Stimulated activated CD4-positive, alpha-beta T cell treated with anti-CD3 and anti-CD28 coated beads, Interleukin-12 subunit alpha, Interleukin-12 subunit beta, amount 100 ng/mL, for 4 hours (primary cell): ENCODE results near the gene TNPO2.

Source experiments
- DNase-seq: peaks from one replicate; pipeline ENCODE4 v3.0.0-alpha.2; 2020

The TNPO2 gene

DNA sequence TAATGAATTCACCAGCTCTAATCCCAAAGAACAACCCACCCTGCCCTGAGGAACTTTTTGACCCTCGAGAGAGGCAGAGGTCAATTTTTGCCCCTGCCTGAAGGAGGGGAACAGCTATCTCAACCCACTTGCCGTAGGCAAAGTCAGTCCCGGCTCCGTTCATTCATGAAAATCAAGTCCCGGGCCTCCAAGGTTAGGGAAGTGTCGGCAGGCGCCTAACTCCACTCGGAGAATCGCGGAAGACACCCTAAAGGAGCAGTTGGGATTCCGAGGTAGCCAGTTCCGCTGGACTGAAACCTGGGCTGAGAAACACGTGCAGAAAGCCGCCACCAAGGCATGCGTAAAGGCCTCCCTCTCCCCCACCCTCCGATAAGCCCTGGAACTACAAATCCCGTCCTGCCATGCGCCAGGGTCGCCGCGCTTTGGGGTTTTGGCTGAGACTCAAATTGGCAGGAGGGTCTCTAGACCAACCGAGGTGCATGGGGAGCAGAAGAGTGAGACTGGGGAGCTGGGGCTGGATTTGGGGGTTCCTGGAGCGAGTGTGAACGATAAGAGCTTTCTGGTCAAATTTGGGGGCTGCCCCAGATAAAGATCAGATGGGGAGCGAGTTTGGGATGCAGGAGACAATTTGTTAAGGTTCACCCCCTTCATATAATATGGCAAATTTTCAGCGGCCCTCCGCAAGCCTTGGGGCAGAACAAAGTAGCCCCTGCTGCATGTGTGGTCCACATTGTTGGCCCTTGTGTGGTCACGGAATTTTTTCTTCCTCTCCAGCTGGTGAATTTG, at the start of gene TNPO2:
Gene TNPO2, minus strand, starts transcription at position 292 of the 786 bp plus-strand sequence. CDS start 2,955 bp downstream, outside the sequence.
- DNase-seq, result peak; percentile 71

DNA sequence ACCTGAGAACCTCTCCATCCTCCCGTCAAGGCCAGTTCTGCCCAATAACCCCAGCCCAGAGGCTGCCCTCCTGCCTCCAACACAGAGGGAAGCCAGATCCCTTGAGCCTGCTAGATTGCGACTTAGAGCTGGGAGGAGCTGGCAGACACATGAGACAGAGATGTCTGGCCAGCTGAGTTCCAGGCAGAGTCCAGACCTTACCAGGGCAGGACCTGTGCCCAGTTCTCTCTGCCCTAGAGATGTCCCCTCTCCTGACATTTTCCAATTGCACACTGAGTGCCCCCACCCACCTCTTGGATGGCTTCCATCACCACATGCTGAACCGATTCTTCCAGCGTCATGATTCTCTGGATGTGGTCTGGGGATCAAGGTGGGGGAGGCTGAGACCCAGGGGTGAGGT, 48.6 kb upstream of the TNPO2 start:
- no peak for DNase-seq

DNA sequence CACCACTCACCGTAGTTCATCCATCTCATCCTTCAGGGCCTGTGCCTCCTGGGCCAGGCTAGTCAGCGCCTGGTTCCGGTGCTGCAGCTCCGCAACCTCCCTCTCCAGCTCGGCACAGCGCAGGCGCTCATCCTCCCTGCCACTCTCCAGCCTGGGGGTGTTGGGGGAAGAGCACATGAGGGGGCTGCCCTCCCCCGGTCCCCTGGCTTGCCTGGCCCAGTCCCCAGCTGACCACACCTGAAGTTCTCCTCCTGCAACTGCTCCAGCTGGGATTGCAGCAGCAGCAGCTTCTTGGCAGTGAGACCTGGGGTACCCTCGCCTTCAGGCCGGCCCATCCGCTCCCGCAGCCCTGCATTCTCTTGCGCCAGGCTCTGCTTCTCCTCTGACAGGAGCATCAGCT, 47.2 kb upstream of the TNPO2 start:
- no peak for DNase-seq

GRCh38 chr19:12769689-12770088, 46.0 kb upstream of the TNPO2 start:
- DNase-seq, result peak; percentile 59

DNA sequence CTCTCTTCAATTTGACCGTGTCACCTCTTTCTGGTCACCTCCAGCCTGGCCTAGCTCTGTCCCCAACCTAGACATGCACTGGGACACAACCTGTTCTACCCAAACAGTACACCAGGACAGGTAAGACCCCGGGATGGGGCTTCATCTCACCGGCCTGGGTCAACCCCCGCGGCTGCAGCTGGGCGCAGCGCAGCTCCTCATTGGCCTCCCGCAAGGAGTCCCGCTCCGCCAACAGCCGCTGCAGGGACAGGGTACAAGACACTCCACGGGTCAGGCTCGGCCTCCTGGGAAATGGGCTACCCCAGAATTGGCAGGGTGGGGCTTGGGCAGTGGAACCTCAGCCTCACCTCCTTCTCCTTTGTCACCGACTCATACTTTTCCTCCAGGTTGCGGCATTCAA, 43.9 kb upstream of the TNPO2 start:
- no peak for DNase-seq

DNA sequence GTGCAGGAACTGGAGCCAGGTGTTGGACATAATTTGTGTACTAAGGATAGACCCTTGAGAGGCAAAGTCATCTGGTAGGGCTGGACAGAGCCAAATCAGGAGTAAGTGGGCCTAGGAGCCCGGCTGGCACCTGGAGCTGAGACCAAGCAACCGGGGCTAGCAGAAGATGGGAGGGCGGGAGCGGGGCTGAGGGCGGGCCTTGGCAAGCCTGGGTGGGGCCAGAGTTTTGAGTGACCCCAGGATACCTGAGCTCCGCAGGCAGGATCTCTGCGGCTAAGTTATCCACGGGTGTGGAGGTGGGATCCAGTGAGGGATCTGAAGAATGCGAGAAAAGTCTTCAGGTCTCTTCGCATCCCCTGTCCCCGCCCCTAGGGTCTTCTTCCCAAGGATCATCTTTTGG, 43.4 kb upstream of the TNPO2 start:
- no peak for DNase-seq

- DNase-seq, result peak; percentile 73
Measured at GRCh38 chr19:12766051-12766521, 42.4 kb upstream of the TNPO2 start.

GRCh38 chr19:12764698-12765097, 41.0 kb upstream of the TNPO2 start:
- no peak for DNase-seq

DNA sequence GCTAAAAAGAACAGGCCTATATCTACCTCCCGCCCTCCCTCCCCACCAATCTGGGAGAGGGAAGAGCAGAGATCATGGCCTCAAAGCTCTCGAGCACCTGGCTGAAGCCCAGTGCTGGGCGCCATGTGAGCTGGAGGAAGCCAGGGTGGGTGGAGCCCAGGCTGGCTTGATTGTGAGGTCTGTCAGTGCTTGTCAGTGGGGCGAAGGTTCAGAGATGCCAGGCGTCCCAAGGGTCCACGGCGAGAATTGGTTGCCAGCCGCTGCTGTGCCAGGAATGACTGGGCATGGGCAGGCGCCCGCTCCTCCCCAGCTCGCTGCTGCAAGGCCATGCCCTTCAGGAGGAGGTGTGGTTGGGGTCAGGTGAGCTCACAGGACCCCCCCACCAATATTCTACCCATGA, 39.4 kb upstream of the TNPO2 start:
- no peak for DNase-seq

DNA sequence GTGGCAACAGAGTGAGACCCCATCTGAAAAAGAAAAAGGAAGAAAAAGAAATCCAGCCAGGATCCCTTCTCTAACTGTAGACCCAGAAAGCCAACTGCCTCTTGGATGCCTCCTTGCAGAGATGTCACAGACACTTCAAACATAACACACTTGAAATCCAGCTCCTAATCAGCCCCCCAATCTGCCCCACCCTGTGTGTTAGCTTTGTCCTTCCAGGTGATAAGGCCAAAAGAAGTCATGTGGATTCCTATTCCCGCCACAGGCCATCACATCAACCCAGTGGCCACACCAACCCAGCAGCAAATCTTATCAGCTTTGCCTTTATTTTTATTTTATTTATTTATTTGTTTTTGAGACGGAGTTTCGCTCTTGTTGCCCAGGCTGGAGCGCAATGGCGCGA, 36.0 kb upstream of the TNPO2 start:
- no peak for DNase-seq

DNA sequence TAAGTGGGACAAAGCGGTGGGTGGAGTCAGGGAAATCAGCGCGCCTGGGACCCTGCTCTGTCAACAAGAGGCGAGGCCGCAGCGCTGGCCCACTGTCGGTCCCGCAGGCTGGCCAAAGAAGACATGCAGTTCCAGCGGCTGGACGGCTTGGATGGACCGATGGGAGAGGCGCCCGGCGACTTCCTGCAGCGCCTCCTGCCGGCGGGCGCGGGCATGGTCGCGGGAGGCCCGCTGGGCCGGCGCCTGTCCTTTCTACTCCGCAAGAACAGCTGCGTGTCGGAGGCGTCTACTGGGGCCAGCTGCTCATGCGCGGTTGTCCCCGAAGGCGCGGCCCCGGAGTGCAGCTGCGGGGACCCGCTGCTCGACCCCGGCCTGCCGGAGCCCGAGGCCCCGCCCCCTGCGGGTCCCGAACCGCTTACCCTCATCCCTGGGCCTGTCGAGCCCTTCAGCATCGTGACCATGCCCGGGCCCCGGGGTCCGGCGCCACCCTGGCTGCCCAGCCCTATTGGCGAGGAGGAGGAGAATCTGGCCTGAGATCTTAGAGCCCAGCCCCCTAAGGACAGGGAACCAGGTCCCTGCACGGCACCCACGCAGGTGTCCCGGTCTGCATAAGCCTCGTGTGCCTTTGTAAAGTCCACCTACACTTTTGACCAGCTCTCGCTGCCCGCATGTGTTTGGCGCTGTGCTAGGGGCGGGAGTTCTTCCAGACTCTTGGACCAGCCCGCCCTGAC, 34.0 kb upstream of the TNPO2 start:
- DNase-seq, result peak; percentile 62

GRCh38 chr19:12756150-12756883, 32.6 kb upstream of the TNPO2 start:
- DNase-seq, result no peak

DNA sequence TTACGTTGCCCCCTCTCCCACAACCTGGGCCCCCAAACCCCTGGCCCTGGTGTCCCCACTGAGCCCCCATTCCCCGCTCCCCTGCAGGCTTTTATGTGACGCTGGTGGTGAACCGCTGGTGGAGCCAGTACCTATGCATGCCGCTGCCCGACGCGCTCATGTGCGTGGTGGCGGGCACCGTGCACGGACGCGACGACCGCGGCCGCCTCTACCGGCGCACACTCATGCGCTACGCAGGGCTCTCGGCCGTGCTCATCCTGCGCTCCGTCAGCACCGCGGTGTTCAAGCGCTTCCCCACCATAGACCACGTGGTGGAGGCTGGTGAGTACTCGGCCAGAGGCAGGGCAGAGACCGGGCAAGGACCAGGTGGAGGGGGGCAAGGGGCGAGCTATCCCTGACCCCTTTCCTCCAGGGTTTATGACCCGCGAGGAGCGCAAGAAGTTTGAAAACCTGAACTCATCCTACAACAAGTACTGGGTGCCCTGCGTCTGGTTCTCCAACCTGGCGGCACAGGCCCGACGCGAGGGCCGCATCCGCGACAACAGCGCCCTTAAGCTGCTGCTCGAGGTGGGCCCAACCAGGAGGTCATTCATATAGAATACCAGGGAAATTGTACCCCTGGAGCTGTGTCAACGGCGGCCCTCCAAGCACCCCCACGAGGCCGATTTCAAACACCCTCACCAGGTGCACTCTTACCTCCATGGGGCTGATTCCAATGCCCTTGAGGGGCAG, 30.9 kb upstream of the TNPO2 start:
- no peak for DNase-seq

DNA sequence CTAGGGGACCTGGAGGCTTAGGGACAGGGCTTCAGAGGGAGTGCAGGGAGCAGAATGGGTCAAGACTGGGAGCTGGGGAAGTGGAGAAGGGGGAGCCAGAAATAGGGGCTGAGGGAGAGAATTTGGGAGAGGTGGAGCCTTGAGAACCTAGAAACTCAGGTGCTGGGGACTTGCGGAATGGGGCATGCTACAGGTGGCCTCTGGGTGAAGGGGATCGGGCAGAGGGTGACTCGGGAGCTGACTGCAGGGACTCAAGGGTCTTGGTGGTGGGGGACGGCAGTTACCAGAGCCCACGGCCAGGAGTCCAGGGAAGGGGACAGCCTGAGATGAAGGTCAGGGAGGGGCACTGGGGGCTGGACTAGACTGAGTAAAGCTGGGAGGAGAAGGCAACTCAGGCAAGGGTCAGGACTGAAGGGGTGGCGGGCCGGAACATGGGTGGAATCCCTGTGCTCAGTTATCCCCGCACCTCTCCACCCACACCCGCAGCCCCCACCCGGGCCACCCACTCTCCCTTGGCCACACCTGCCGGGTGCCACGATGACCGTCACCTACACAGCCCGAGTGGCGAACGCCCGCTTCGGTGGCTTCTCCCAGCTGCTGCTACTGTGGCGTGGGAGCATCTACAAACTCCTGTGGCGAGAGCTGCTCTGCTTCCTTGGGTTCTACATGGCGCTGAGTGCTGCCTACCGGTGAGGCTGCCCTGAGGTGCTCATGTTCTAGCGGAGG, 28.5 kb upstream of the TNPO2 start:
- DNase-seq, result no peak

GRCh38 chr19:12751635-12752034, 27.9 kb upstream of the TNPO2 start, which contains the start of gene BEST2:
Gene BEST2, plus strand, starts transcription at chr19:12751791. Its CDS starts 802 bp downstream, at chr19:12752593.
- DNase-seq, result no peak

DNA sequence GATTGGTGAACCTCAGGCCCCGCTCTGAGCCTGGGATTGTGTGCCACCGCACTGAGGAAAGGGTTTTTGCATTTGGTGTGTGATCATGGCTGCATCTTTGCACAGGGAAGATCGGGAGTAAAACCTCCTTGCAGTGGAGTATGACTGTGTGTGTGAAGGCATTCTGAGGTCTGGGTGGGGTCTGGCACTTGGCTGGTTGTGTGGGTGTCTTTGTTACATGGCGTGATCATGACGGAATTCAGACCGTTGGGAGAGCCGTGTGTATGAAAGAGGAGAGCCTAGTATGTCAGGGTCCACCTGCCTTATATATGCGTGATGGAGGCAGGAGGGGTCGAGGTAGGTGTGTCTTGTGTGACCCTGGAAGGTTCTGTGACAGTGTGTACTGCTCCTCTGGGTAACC, 27.1 kb upstream of the TNPO2 start:
- DNase-seq, result no peak

GRCh38 chr19:12749938-12750521, 26.3 kb upstream of the TNPO2 start:
- no peak for DNase-seq

GRCh38 chr19:12748489-12748888, 24.8 kb upstream of the TNPO2 start:
- no peak for DNase-seq

- DNase-seq, result no peak
Measured at GRCh38 chr19:12745166-12745897, 21.6 kb upstream of the TNPO2 start.

GRCh38 chr19:12737835-12738351, 14.2 kb upstream of the TNPO2 start:
- DNase-seq, result no peak
